H1 (cell line): ENCODE data around the gene PRF1. TPM values are rescaled to one million over a fixed set of nuclear protein-coding genes. Genes with fewer than 3 reads are reported as not detected.
"Not testable (repeated sequence)": the region's sequence is repeated elsewhere in the genome, so short reads cannot be mapped to it uniquely, and the experiment has no call there.

Experiments used
- CTCF ChIA-PET: fragments of 300-600 bp; sonication (Branson Sonifier 250); formaldehyde crosslinking; loops from one replicate; lab custom pipeline; 2021; ENCODE audit not compliant: partially characterized antibody; lab: Charles Lee
- POLR2A ChIA-PET: fragments of 300-600 bp; sonication (Branson Sonifier 250); formaldehyde crosslinking; loops from one replicate; lab custom pipeline; 2021; ENCODE audit warnings: inconsistent platforms; ENCODE audit not compliant: partially characterized antibody; lab: Charles Lee
- DNase-seq, 2 experiments: peaks; one replicate each; pipeline versions ENCODE4 v3.0.0 to v3.0.0-alpha.2; 2010 to 2022; ENCODE audit warnings: low spot score in 2 of 2, low read depth in 1 of 2, mixed read lengths in 1 of 2
- FAIRE-seq: peaks from 2 replicates; lab custom pipeline; 2011; peaks lifted over from hg19 to GRCh38; lab: Jason Lieb, UNC
- H2AFZ ChIP-seq: 2 replicates; pipeline ENCODE4 v1.8.1; 2012; ENCODE audit warnings: low read length, inconsistent platforms
- H2AK5ac ChIP-seq: 2 replicates; pipeline ENCODE4 v1.6.1; 2013; ENCODE audit warnings: low read depth, low read length
- H2BK120ac ChIP-seq: replicated peaks from 2 replicates; pipeline ENCODE3; 2013; ENCODE audit warnings: low read depth, low read length, inconsistent platforms
- H2BK12ac ChIP-seq: 2 replicates; pipeline ENCODE4 v1.6.1; 2013; ENCODE audit warnings: low read depth, low read length
- H2BK15ac ChIP-seq: 2 replicates; pipeline ENCODE4 v1.6.1; 2013; ENCODE audit warnings: low read length
- H2BK20ac ChIP-seq: 2 replicates; pipeline ENCODE4 v1.6.1; 2013; ENCODE audit warnings: low read length
- H2BK5ac ChIP-seq: 2 replicates; pipeline ENCODE4 v1.6.1; 2013; ENCODE audit warnings: low read depth, low read length
- H3K14ac ChIP-seq: 2 replicates; pipeline ENCODE4 v1.6.1; 2013; ENCODE audit warnings: inconsistent platforms; ENCODE audit not compliant: insufficient read length
- H3K18ac ChIP-seq: 2 replicates; pipeline ENCODE4 v1.6.1; 2013; ENCODE audit warnings: low read length; ENCODE audit errors: extremely low read depth
- H3K23ac ChIP-seq: 2 replicates; pipeline ENCODE4 v1.6.1; 2013; ENCODE audit warnings: inconsistent platforms; ENCODE audit not compliant: insufficient read length
- H3K23me2 ChIP-seq: 2 replicates; pipeline ENCODE4 v1.6.1; 2013; ENCODE audit warnings: low read depth, low read length
- H3K27ac ChIP-seq: 2 replicates; pipeline ENCODE4 v1.6.1; 2011; ENCODE audit warnings: low read depth, low read length, inconsistent platforms
- H3K27me3 ChIP-seq, 4 experiments: replicated peaks in 1 of 4; 1 replicate in 1 of 4; 2 replicates in 3 of 4; pipeline versions ENCODE4 v1.6.1 to v1.8.1; 2011 to 2013; ENCODE audit warnings: low read length in 3 of 4, mild to moderate bottlenecking in 3 of 4, inconsistent platforms in 2 of 4, mixed read lengths in 2 of 4, moderate library complexity in 1 of 4; ENCODE audit not compliant: control insufficient read depth in 3 of 4, insufficient read depth in 3 of 4; ENCODE audit errors: extremely low read depth in 1 of 4
- H3K36me3 ChIP-seq, 4 experiments: 2 replicates each; pipeline versions ENCODE4 v1.6.1 to v1.8.1; 2011 to 2013; ENCODE audit warnings: mild to moderate bottlenecking in 4 of 4, low read length in 3 of 4, moderate library complexity in 2 of 4, control low read depth in 1 of 4, inconsistent platforms in 1 of 4; ENCODE audit not compliant: insufficient read depth in 4 of 4, control insufficient read depth in 2 of 4
- H3K4ac ChIP-seq: replicated peaks from 2 replicates; pipeline ENCODE3; 2013; ENCODE audit warnings: low read length, low read depth, mixed read lengths, inconsistent platforms; ENCODE audit not compliant: insufficient read length
- H3K4me1 ChIP-seq, 4 experiments: replicated peaks in 1 of 4; 1 replicate in 1 of 4; 2 replicates in 3 of 4; pipeline versions ENCODE4 v1.6.1 to v1.8.1; 2011 to 2013; ENCODE audit warnings: low read length in 3 of 4, inconsistent platforms in 2 of 4, mixed read lengths in 1 of 4; ENCODE audit not compliant: insufficient read depth in 4 of 4, control insufficient read depth in 3 of 4
- H3K4me2 ChIP-seq, 2 experiments: 2 replicates each; pipeline versions ENCODE4 v1.6.1 to v1.8.1; 2011 to 2013; ENCODE audit warnings: low read depth in 2 of 2, low read length in 2 of 2, control low read depth in 1 of 2, inconsistent platforms in 1 of 2, mild to moderate bottlenecking in 1 of 2; ENCODE audit not compliant: insufficient read depth in 1 of 2
- H3K4me3 ChIP-seq, 4 experiments: fragments of 200-600, 300-600 bp in 1 of 4; sonication (generic), shearing (Covaris generic), sonication (Bioruptor Twin) in 1 of 4; 2 replicates each; pipeline versions ENCODE4 v1.5.1 to v1.8.1; 2011 to 2016; ENCODE audit warnings: low read length in 4 of 4, low read depth in 3 of 4, control low read depth in 2 of 4, inconsistent platforms in 2 of 4, mild to moderate bottlenecking in 2 of 4, mixed read lengths in 1 of 4, moderate library complexity in 1 of 4; ENCODE audit not compliant: insufficient read depth in 2 of 4; ENCODE audit errors: extremely low read depth in 1 of 4
- H3K56ac ChIP-seq: replicated peaks from 2 replicates; pipeline ENCODE3; 2013; ENCODE audit warnings: low read depth, mild to moderate bottlenecking, mixed read lengths, low read length, inconsistent platforms; ENCODE audit not compliant: insufficient read length
- H3K79me1 ChIP-seq: 2 replicates; pipeline ENCODE4 v1.6.1; 2013; ENCODE audit warnings: low read depth, low read length, control low read depth
- H3K79me2 ChIP-seq, 2 experiments: 2 replicates each; pipeline versions ENCODE4 v1.6.1 to v1.8.1; 2012 to 2013; ENCODE audit warnings: low read length in 2 of 2, mild to moderate bottlenecking in 2 of 2, inconsistent platforms in 1 of 2; ENCODE audit not compliant: insufficient read depth in 2 of 2, control insufficient read depth in 1 of 2
- H3K9ac ChIP-seq, 4 experiments: replicated peaks in 1 of 4; 1 replicate in 1 of 4; 2 replicates in 3 of 4; pipeline versions ENCODE4 v1.6.1 to v1.8.1; 2011 to 2013; ENCODE audit warnings: low read depth in 3 of 4, low read length in 3 of 4, control low read depth in 2 of 4, mild to moderate bottlenecking in 2 of 4, moderate library complexity in 2 of 4, inconsistent platforms in 1 of 4; ENCODE audit errors: extremely low read depth in 1 of 4
- H3K9me3 ChIP-seq, 2 experiments: 2 replicates each; pipeline versions ENCODE4 v1.6.1 to v1.8.1; 2012 to 2013; ENCODE audit warnings: mild to moderate bottlenecking in 2 of 2, moderate library complexity in 2 of 2, control low read depth in 1 of 2, inconsistent platforms in 1 of 2, low read depth in 1 of 2, low read length in 1 of 2, mixed read lengths in 1 of 2; ENCODE audit not compliant: insufficient read depth in 2 of 2
- H4K20me1 ChIP-seq, 2 experiments: replicated peaks in 1 of 2; 2 replicates each; pipeline versions ENCODE3 to v1.8.1; 2011 to 2013; ENCODE audit warnings: inconsistent platforms in 2 of 2, low read length in 2 of 2, mild to moderate bottlenecking in 1 of 2; ENCODE audit not compliant: insufficient read depth in 2 of 2, control insufficient read depth in 1 of 2
- H4K5ac ChIP-seq: 2 replicates; pipeline ENCODE4 v1.6.1; 2013; ENCODE audit warnings: low read length, low read depth, mixed read lengths, inconsistent platforms; ENCODE audit not compliant: insufficient read length
- H4K8ac ChIP-seq: 2 replicates; pipeline ENCODE4 v1.8.0; 2013; ENCODE audit warnings: mild to moderate bottlenecking, moderate library complexity, low read length, inconsistent platforms; ENCODE audit not compliant: insufficient read depth; ENCODE audit errors: extremely low read depth
- H4K91ac ChIP-seq: replicated peaks from 2 replicates; pipeline ENCODE3; 2013; ENCODE audit warnings: low read length, mixed read lengths, inconsistent platforms; ENCODE audit not compliant: insufficient read length
- WGBS, 2 experiments: shearing (Covaris generic) in 1 of 2; methylation state at CpG; one replicate each; pipeline versions ENCODE4 v1.1.6 to v1.1.7; 2013 to 2015; ENCODE audit warnings: low lambda C conversion rate in 2 of 2, mixed read lengths in 2 of 2, inconsistent platforms in 1 of 2, low coverage in 1 of 2, missing lambda C conversion rate in 1 of 2; ENCODE audit not compliant: insufficient replicate concordance in 2 of 2, insufficient coverage in 1 of 2, insufficient read length in 1 of 2; ENCODE audit errors: extremely low coverage in 1 of 2, missing lambda C conversion rate in 1 of 2; 5-methylcytosine and 5-hydroxymethylcytosine counted together
- polyA plus RNA-seq, 7 experiments: library from polyadenylated mRNA; depleted of rRNA in 3 of 7; stranded (reverse) in 5 of 7; unstranded in 2 of 7; fragments of >200 nt in 5 of 7; fragments of 200-250 nt in 2 of 7; gene quantifications; 1 replicate in 5 of 7; 2 replicates in 1 of 7; 4 replicates in 1 of 7; pipeline versions ENCODE4 v1.2.1 to v1.2.3, GENCODE V29; 2011 to 2013; ENCODE audit warnings: missing spikeins in 2 of 7, mixed read lengths in 2 of 7
- total RNA-seq: library from RNA; stranded (reverse); fragmentation: NEBNext Ultra II Directional; extraction: Animal tissue kit (Norgen Biotek cat#: 25700); gene quantifications from 2 replicates; pipeline ENCODE4 v1.2.1, GENCODE V29; 2021
- TF ChIP-seq, protein P1 (sequence below): IDR thresholded peaks from 2 replicates; pipeline ENCODE4 v1.6.1; 2012; ENCODE audit warnings: inconsistent platforms

PRF1 gene
- total and polyA plus RNA-seq, 2 of the 8 experiments (the other 6 are each of a cell fraction or from before 2014, with no cell fraction given) = 0.15 TPM; not detected in 1

DNA sequence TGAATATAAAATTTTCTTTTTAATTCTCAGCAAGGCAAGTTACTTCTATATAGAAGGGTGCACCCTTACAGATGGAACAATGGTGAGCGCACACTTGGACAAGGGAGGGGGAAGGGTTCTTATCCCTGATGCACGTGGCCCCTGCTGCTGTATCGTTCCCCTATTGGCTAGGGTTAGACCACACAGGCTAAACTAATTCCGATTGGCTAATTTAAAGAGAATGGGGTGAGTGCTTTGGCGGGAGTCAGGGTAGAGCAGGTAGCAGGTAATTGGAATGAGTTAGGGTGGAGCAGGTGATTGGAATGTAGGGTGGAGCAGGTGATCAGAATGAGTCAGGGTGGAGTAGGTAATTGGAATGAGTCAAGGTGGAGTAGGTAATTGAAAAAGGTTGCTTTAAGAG, 32.0 kb upstream of the PRF1 start:
- H3K23ac ChIP-seq, H4K5ac ChIP-seq, POLR2A ChIA-PET, DNase-seq, H3K4ac ChIP-seq, H3K79me1 ChIP-seq, H3K14ac ChIP-seq, H2BK15ac ChIP-seq, H3K4me2 ChIP-seq, H3K4me3 ChIP-seq, H3K4me1 ChIP-seq, H2BK20ac ChIP-seq, H2BK5ac ChIP-seq, H4K91ac ChIP-seq, H3K79me2 ChIP-seq, H3K27me3 ChIP-seq, H3K9me3 ChIP-seq, H2AK5ac ChIP-seq, H2AFZ ChIP-seq, H3K18ac ChIP-seq, H2BK12ac ChIP-seq, H3K9ac ChIP-seq, CTCF ChIA-PET, H3K27ac ChIP-seq, H4K20me1 ChIP-seq, FAIRE-seq, H3K36me3 ChIP-seq, H3K23me2 ChIP-seq, H4K8ac ChIP-seq, H3K56ac ChIP-seq, H2BK120ac ChIP-seq: not testable (repeated sequence)
- WGBS, 2 experiments = 84% methylated on average over 5 of the region's 5 CpGs; no CpG with 5 or more reads in 1 of the 2 experiments
- TF ChIP-seq, protein P1, sequence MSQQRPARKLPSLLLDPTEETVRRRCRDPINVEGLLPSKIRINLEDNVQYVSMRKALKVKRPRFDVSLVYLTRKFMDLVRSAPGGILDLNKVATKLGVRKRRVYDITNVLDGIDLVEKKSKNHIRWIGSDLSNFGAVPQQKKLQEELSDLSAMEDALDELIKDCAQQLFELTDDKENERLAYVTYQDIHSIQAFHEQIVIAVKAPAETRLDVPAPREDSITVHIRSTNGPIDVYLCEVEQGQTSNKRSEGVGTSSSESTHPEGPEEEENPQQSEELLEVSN = peak; percentile 40; the same call in 1 of the 2 replicates
